ENCODE results near the gene MS4A5. TPM values are rescaled to one million over a fixed set of nuclear protein-coding genes. Genes with fewer than 3 reads are reported as not detected.
"Not testable (repeated sequence)": the region's sequence is repeated elsewhere in the genome, so short reads cannot be mapped to it uniquely, and the experiment has no call there.

The MS4A5 gene
- polyA plus RNA-seq, 1 experiment = not detected

- Histone ChIP-seq H3K27ac (ENCODE audit: low read depth, low read length) (no peak overlapping the region), H3K27me3 (ENCODE audit: control insufficient read depth, insufficient read depth, low read length) (no peaks in the 10 kb centered on the region), H3K4me3 (ENCODE audit: low read depth, low read length) (no peak overlapping the region), H3K9me3 (ENCODE audit: control insufficient read depth, insufficient read depth, low read length) (no peaks in the 10 kb centered on the region)
- ChIA-PET POLR2A (no interaction called here), CTCF (no interaction called here)
- DNase-seq (ENCODE audit: low read depth, low spot score) = no peak
- TF ChIP-seq CTCF (IDR thresholded peaks at IDR 0.05; ENCODE audit: low read depth, low read length) = no peak
Measured at GRCh38 chr11:60428517-60428916, 855 bp upstream of the MS4A5 start.

- CTCF ChIA-PET = no interaction called here
- H3K4me3 ChIP-seq (ENCODE audit: low read depth, low read length) = no peak overlapping the region
- POLR2A ChIA-PET = no interaction called here
Measured at GRCh38 chr11:60431251-60431650, 1.9 kb downstream of the MS4A5 start.

GRCh38 chr11:60433401-60433800 is 4.0 kb downstream of the MS4A5 start:
- no peak for DNase-seq (ENCODE audit: low read depth, low spot score)
- ChIA-PET POLR2A (no interaction called here), CTCF (no interaction called here)
- TF ChIP-seq CTCF (IDR thresholded peaks at IDR 0.05; ENCODE audit: low read depth, low read length) = no peak
- H3K27me3 ChIP-seq (ENCODE audit: control insufficient read depth, insufficient read depth, low read length) = no peaks in the 10 kb centered on the region
- H3K27ac ChIP-seq (ENCODE audit: low read depth, low read length) = no peak overlapping the region
- H3K4me3 ChIP-seq (ENCODE audit: low read depth, low read length) = no peak overlapping the region
- H3K9me3 ChIP-seq (ENCODE audit: control insufficient read depth, insufficient read depth, low read length) = no peaks in the 10 kb centered on the region; the same call in 1 of the 2 replicates

More at GRCh38 chr11:60431251-60431650, 1.9 kb downstream of the MS4A5 start:
- no peaks in the 10 kb centered on the region for H3K27me3 ChIP-seq (ENCODE audit: control insufficient read depth, insufficient read depth, low read length)
- H3K9me3 ChIP-seq (ENCODE audit: control insufficient read depth, insufficient read depth, low read length) = no peaks in the 10 kb centered on the region; the same call in 1 of the 2 replicates
- no peak overlapping the region for H3K27ac ChIP-seq (ENCODE audit: low read depth, low read length)
- no peak for TF ChIP-seq CTCF (IDR thresholded peaks at IDR 0.05; ENCODE audit: low read depth, low read length)
- DNase-seq (ENCODE audit: low read depth, low spot score) = no peak

GRCh38 chr11:60447070-60447469 is 17.7 kb downstream of the MS4A5 start:
- no peak for DNase-seq (ENCODE audit: low read depth, low spot score)
- POLR2A ChIA-PET = no interaction called here
- H3K9me3 ChIP-seq (ENCODE audit: control insufficient read depth, insufficient read depth, low read length) = peaks cover 4% of the 10 kb centered on the region; the same call in 1 of the 2 replicates
- no peak for TF ChIP-seq CTCF (IDR thresholded peaks at IDR 0.05; ENCODE audit: low read depth, low read length)
- no peaks in the 10 kb centered on the region for H3K27me3 ChIP-seq (ENCODE audit: control insufficient read depth, insufficient read depth, low read length)
- H3K27ac ChIP-seq (ENCODE audit: low read depth, low read length) = no peak overlapping the region
- no peak overlapping the region for H3K4me3 ChIP-seq (ENCODE audit: low read depth, low read length)
- CTCF ChIA-PET = no interaction called here

- Histone ChIP-seq H3K27me3 (ENCODE audit: control insufficient read depth, insufficient read depth, low read length) (no peaks in the 10 kb centered on the region), H3K4me3 (ENCODE audit: low read depth, low read length) (no peak overlapping the region), H3K9me3 (ENCODE audit: control insufficient read depth, insufficient read depth, low read length) (peaks cover 4% of the 10 kb centered on the region; the same call in 1 of the 2 replicates), H3K27ac (ENCODE audit: low read depth, low read length) (no peak overlapping the region)
- ChIA-PET CTCF (no interaction called here), POLR2A (no interaction called here)
- no peak for DNase-seq (ENCODE audit: low read depth, low spot score)
- no peak for TF ChIP-seq CTCF (IDR thresholded peaks at IDR 0.05; ENCODE audit: low read depth, low read length)
Measured at GRCh38 chr11:60447846-60448245, 18.5 kb downstream of the MS4A5 start.

- H3K9me3 ChIP-seq (ENCODE audit: control insufficient read depth, insufficient read depth, low read length) = peaks cover 11% of the 10 kb centered on the region
- DNase-seq (ENCODE audit: low read depth, low spot score); POLR2A ChIA-PET; CTCF ChIA-PET; H3K4me3 ChIP-seq (ENCODE audit: low read depth, low read length); H3K27me3 ChIP-seq (ENCODE audit: control insufficient read depth, insufficient read depth, low read length); H3K27ac ChIP-seq (ENCODE audit: low read depth, low read length): not testable (repeated sequence)
Measured at GRCh38 chr11:60451185-60451584, 21.8 kb downstream of the MS4A5 start.

Measured in AG04450 (cell line).